ENCODE measurements around the gene CLCNKB.
A peak's percentile ranks its signal among the peaks of the same experiment; 100 is the strongest.

The CLCNKB gene

GRCh38 chr1:16061989-16062686 lies 18.6 kb downstream of the CLCNKB start:
- DNase-seq: peak; percentile 13

DNA sequence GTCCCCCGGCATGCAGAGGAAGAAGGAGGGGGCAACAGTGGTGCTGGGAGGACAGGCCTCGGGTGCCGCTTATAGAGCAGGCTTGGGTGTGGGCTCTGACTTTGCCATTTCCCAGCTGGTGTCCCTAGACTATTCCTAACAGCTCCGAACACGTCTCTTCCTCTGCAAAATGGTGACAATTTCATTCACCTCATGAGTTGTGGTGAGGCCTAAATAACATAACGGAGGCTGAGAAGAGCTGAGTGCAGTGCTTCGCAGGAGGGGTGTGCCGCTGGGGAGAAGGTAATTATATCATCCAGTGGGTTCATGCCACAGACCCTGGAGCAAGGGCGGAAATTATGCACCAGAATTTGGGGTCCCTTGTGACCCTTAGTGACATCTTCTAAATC lies 19.1 kb downstream of the CLCNKB start:
- peak; percentile 29 for DNase-seq

DNA sequence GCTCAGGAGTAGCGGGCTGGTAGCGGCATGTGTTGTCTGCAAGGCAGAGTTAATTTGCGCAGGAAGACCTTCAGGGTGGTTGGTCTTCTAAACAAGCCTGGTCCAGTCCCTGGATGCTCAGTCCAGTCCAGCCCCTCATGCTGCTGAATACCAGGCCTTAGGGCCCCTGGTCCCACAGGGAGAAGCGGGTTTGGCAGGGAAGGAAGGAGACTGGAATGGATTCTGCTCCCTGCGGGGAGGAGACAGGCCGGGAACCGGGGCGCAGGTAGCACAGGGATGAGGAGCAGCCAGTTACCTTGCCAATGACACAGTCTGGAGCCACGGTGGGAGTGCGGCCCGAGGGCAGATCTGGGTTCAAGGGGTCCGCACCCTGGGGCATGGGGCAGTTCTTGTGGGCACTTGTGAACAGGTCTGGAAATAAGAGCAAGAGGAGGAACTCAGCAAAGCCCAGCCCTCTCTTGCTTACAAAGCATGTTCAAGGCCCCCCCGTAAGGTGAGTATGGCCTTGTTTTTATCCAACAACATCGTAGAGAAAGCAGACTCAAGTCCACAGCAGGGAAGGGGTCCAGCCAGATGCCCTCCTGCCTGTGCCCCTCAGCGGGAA lies 19.7 kb downstream of the CLCNKB start:
- DNase-seq: no peak

- DNase-seq: no peak
Observed at GRCh38 chr1:16063921-16064320, 20.3 kb downstream of the CLCNKB start.

DNA sequence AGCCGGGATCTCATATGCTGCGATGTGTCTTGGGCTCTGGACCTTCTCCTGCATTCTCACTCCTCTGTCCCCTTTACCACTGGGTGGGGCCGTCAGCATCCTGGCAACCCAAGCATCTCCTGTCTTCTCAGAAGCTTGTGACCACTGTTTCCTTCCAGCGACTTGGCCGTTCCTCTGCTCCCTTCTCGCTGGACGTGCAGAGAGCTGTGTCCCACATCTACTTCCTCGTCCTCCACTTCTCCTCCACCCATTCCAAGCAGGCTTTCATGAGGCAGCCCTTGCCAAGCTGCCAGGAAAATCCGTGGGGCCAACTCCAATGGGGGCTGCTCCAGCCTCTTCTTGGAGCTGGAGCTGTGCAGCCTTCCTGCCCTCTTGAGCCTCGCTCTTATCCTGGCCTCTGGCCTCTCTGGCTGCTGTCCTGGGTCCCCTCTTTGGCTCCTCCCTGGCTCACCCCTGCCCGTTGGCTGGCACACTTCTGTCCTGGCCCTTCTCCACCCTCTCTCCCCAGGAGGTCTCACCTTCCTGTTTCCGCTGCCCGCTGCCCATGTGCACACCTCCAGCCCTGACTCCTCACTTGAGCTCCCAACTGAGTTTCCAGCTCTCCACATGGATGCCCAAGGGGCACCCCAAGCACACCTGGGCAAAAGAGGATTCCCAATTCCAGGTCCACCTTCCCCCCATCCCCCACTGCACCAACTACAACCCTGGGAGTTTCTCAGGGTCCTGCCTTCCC lies 21.1 kb downstream of the CLCNKB start:
- no peak for DNase-seq

GRCh38 chr1:16065269-16065576 lies 21.6 kb downstream of the CLCNKB start:
- DNase-seq: no peak

DNA sequence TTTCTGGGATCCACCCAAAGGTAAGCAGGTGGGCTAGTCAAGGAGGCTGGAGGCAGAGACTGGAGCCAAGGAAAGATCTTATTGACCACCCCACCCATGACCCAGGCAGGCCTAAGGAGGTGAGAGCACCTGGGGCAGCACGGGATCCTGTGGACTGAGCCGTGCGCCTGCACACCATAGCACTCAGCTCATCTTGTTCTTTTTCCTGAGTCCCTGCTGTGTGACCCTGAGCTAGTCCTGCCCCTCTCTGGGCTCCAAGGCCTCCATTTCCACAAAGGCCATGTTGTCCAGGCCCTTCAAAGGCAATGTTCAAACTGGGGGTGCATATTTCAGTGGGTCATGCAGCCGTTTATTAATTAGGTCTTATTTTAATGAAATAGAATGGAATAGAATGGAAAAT lies 22.7 kb downstream of the CLCNKB start:
- DNase-seq: no peak

DNA sequence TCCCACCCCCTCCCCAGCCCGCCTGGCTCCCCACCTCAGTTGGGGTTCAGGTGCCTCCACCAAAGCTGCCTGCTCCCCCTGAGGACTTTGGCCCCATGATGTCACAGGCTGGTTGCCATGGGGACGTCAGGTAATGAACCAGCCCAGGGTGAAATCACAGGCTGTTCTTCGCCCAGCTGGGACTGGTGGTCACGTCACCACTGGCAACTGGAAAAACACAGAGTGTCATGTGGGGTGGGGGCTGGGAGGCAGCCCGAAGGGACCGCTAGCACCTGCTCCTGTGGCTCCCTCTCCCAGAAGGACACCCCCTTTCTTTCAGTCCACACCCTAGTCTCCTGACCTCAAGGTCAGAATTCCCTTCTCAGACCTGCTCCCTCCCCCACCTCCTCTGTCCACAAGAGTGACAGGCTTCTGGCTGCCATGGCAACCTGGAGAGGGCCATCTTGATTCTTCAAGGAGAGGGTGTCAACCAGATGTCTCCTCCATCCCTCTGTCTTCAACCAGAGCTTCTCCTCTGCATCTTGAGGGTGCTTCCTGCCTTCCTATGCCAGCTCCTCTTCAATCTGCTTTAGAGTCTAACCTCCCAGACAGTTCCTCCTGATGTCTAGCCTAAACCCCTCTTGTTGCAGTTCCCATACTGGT lies 23.7 kb downstream of the CLCNKB start:
- peak; percentile 77 for DNase-seq

GRCh38 chr1:16067933-16068332 lies 24.4 kb downstream of the CLCNKB start:
- DNase-seq: no peak

GRCh38 chr1:16068356-16069270 lies 25.0 kb downstream of the CLCNKB start:
- DNase-seq: no peak

DNA sequence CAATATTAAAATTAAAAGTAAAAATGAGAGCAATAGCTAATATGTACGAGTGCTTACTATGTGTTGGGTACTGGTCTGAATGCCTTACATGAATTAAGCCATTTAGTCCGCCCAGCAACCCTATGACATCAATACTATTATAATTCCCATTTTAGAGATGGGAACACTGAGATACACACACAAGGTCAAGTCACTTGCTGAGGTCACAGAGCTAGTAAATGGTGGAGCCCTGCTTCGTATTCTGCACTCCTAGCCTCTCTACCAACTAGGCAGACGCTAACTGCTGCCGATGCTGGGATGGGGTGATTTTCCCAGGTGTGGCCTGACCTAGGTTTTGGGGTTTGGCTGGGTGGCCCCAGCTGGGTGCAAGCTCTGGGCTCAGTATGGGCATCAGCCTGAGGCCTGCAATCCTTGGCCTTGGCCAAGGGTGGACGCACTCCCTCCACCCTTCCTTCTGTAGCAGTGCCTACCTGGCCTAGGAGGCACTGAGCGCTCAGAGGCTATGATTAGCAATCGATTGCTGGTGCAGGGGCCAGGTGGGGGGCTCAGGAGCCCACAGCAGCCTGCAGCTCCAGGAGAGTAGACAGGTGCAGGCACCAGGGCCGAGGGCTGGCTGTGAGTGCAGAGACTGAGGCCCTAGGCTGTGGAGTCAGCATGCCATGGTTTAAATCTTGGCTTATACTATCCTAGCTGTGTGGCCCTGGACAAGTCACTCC lies 27.2 kb downstream of the CLCNKB start:
- no peak for DNase-seq

GRCh38 chr1:16071614-16072013 lies 28.0 kb downstream of the CLCNKB start:
- no peak for DNase-seq

DNA sequence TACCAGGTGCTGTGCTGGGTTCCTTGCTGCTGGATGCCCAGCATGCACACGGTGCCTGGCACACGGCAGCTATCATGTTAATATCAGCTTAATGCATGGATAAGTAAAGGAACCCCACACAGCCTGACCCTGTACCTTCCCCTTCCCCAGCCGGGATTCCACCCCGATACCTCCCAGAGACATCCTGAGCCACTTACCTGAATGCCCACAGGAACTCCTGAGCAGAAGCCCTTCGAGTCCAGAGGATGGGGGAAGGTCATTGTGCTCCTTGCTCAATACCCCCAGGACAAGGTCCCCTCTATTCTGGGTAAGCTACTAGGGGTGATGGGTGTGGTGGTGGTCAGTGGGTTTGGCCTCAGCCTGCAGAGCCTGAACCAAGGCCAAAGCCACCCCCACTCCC lies 28.5 kb downstream of the CLCNKB start:
- DNase-seq: no peak

GRCh38 chr1:16072616-16073484 lies 29.3 kb downstream of the CLCNKB start:
- peak; percentile 31 for DNase-seq

GRCh38 chr1:16073490-16074119 lies 30.0 kb downstream of the CLCNKB start, which contains the start of gene FAM131C:
FAM131C (minus strand) TSS chr1:16073651; CDS start chr1:16073442, 209 bp downstream.
- DNase-seq: peak; percentile 31

DNA sequence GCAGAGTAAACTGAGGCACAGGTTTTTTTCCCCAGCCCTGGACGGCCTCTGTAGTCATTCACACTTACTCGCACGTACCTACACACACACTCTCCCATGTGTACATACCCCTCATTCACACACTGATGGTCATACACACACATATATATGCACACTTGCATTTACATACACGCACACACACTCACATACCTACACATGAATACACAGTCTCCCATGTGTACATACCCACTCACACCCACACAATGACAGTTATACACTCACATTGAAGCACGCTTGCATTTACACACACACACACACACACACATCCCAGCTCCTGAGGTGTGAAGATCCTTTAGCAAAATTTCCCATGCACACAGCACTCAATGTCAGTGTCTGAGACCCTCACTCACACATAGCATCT lies 30.6 kb downstream of the CLCNKB start:
- DNase-seq: no peak

DNA sequence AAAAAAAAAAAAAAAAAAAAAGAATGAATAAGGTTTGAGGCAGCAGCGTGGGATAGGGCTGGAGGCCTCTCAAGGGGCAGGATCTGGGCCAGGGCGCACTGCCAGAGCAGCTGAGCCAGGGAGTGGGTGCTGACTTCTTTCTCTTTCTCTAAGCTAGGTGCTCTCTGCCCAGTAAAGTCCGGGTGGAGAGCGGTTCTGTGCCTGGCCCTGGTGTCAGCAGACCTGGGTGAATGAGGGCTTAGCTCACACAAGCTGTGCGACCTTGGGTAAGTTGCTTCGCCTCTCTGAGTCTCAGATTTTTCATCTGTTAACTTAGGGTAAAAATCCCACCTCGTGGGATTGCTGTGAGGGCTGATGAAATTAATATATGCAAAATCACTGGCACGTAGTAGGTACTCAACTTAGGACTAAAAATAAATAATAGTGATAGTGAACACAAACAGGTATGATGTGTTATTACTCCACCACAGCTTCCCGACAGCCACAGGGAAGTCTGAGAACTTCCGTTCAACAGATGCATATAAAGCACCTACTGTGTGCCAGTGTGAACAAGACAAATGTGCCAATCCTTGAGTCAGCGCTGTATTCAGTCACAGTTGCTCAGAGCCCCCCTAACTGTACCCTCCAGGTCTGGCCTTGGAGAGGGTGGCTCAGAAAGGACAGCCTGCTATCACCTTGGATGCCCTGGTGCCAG lies 31.9 kb downstream of the CLCNKB start:
- peak; percentile 20 for DNase-seq

DNA sequence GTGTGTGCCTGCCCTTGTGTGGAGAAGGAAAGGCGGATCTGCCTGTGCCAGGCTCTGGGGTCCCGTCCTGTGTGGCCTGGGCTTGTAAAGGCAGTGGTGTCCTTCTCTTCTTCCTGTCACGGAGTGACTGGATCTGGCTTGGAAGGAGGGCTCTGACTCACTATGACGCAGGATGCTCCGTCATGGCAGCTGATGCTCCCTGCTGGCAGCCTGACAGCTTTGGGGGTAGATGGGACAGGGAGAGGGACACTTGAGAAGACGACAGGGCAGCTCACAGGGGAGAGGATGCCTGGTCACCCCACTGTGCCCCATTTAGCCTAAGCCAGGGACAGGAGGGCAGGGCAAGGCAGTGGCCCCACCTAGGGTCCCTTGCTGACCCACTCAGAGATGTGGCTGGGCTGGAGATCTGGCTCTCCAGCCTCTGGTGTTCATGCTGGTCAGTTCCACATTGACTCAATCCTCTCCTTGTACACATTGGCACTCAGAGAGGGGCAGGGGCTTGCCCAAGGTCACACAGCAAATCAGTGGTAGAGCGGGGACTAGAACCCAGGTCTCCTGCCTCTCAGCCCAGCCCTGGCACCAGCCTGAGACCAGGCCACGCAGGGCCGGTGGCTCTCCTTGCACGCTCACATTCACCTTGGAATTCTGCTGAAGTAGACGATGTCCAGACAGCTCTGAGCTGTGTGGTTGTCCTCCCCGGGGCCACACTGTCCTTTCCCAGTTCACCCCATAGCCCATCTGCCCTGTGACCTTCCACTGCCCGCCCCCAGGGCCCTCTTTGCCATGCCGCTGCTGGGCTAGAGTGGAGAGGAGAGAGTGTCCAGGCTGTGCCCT lies 32.7 kb downstream of the CLCNKB start:
- DNase-seq: no peak

GRCh38 chr1:16076865-16077238 lies 33.3 kb downstream of the CLCNKB start:
- DNase-seq: no peak
